ENCODE measurements around the gene DKK3.

Gene DKK3

GRCh38 chr11:12003336-12003735 lies 5.1 kb downstream of the DKK3 start:
- no peak for DNase-seq

- DNase-seq: no peak
Measured at GRCh38 chr11:12001186-12001585, 7.2 kb downstream of the DKK3 start.

GRCh38 chr11:11998091-11998781 lies 10.2 kb downstream of the DKK3 start:
- DNase-seq: no peak

- DNase-seq: no peak
Measured at GRCh38 chr11:11997049-11997322, 11.4 kb downstream of the DKK3 start.

GRCh38 chr11:11996321-11997048 lies 11.9 kb downstream of the DKK3 start:
- no peak for DNase-seq

- no peak for DNase-seq
Measured at GRCh38 chr11:11995601-11996000, 12.8 kb downstream of the DKK3 start.

GRCh38 chr11:11993839-11994238 lies 14.6 kb downstream of the DKK3 start:
- DNase-seq: no peak

- DNase-seq: no peak
Measured at GRCh38 chr11:11992257-11993212, 15.9 kb downstream of the DKK3 start.

- DNase-seq: no peak
Measured at GRCh38 chr11:11989774-11990744, 18.4 kb downstream of the DKK3 start.

GRCh38 chr11:11988681-11989261 lies 19.7 kb downstream of the DKK3 start:
- DNase-seq: no peak

GRCh38 chr11:11988099-11988651 lies 20.3 kb downstream of the DKK3 start:
- DNase-seq: no peak

GRCh38 chr11:11987503-11988022 lies 20.9 kb downstream of the DKK3 start:
- DNase-seq: no peak

- no peak for DNase-seq
Measured at GRCh38 chr11:11985954-11986949, 22.2 kb downstream of the DKK3 start.

GRCh38 chr11:11985016-11985715 lies 23.3 kb downstream of the DKK3 start:
- no peak for DNase-seq

GRCh38 chr11:11984563-11984962 lies 23.9 kb downstream of the DKK3 start:
- DNase-seq: no peak

GRCh38 chr11:11983427-11983826 lies 25.0 kb downstream of the DKK3 start:
- DNase-seq: no peak

GRCh38 chr11:11982975-11983374 lies 25.5 kb downstream of the DKK3 start:
- no peak for DNase-seq

GRCh38 chr11:11982461-11982860 lies 26.0 kb downstream of the DKK3 start:
- DNase-seq: no peak

- no peak for DNase-seq
Measured at GRCh38 chr11:11981840-11982239, 26.6 kb downstream of the DKK3 start.

- no peak for DNase-seq
Measured at GRCh38 chr11:11981364-11981763, 27.1 kb downstream of the DKK3 start.
